GM21723 (cell line): ENCODE measurements around the gene SOX4.
A peak's percentile ranks its signal among the peaks of the same experiment; 100 is the strongest.
"Not testable (repeated sequence)": the region's sequence is repeated elsewhere in the genome, so short reads cannot be mapped to it uniquely, and the experiment has no call there.

Experiments
- ATAC-seq: cut with Tn5 transposase; IDR thresholded peaks from one replicate; pipeline ENCODE4 v1.9.1; 2021; ENCODE audit warnings: mild to moderate bottlenecking, moderate library complexity; ENCODE audit not compliant: unreplicated experiment

SOX4 gene

DNA sequence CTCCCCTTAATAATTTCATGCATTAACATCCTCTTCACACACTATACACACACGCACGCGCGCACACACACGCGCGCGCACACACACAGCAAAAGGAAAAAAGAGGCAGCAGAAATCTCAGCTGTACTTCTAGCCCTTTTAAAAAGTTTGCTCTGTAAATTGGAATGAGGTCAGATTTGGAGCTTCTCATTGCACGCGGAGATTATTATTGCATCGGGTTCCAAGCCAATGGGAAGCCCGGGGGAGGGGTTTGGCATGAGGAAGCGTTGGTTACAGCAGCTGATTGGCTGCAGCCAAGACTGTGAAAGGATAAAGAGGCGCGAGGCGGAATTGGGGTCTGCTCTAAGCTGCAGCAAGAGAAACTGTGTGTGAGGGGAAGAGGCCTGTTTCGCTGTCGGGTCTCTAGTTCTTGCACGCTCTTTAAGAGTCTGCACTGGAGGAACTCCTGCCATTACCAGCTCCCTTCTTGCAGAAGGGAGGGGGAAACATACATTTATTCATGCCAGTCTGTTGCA, at the start of gene SOX4:
Gene SOX4 (plus strand): TSS at position 340 of the 515 bp plus-strand sequence. CDS start 784 bp downstream, outside the sequence.
- ATAC-seq = peak; percentile 65

GRCh38 chr6:21552286-21552685, 41.3 kb upstream of the SOX4 start:
- ATAC-seq = not testable (repeated sequence)

- no peak for ATAC-seq
Measured at GRCh38 chr6:21554286-21554685, 39.3 kb upstream of the SOX4 start.

- ATAC-seq = no peak
Measured at GRCh38 chr6:21555197-21555596, 38.4 kb upstream of the SOX4 start.

DNA sequence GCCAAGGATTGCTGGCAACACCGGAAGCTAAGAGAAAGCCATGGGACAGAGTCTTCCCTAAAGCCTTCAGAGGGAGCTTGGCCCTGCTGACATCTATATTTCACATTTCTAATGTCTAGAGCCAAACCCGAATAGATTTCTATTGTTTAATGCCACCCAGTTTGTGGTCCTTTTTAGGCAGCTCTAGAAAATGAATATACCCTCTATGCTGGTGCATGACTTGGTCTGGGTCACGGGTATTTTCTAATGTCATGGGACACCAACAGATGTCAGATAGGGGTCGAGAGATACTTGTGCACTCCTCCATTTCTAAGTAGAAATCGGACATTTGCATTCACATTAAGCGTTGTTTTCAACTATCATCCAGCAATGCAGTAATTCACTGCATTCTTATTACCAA, 37.0 kb upstream of the SOX4 start:
- ATAC-seq = no peak

- ATAC-seq = no peak
Measured at GRCh38 chr6:21556968-21557721, 36.4 kb upstream of the SOX4 start.

GRCh38 chr6:21559238-21559637, 34.3 kb upstream of the SOX4 start:
- no peak for ATAC-seq

DNA sequence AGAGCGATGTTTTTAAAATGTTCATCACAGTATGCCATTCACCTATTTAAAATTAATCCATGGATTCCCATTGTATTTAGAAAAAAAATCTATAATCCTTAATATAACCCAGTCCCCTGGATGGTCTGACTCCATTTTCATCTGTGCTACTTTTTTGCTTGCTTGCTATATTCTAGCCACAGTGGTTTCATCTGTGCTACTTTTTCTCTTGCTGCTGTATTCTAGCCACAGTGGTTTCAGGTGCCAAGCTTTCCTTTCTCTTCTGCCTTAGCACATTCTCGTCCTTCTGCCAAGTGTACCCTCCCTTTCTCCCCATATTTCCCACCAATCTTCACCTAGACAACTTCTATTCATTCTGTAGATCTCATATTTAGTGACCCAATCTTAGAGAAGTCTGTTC, 33.3 kb upstream of the SOX4 start:
- no peak for ATAC-seq

DNA sequence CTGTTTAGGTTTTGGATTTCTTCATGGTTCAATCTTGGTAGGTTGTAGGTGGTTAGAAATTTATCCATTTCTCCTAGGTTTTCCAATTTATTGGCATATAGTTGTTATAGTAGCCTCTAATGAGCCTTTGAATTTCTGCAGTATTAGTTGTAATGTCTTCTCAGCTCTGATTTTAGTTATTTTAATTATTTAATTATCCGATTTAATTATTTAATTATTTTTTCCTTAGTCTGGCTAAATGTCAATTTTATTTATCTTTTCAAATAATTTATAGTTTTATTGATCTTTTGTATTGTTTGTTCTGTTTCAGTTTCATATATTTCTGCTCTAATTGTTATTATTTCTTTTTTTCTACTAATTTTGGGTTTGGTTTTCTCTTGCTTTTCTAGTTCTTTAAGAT, 28.1 kb upstream of the SOX4 start:
- ATAC-seq = no peak

DNA sequence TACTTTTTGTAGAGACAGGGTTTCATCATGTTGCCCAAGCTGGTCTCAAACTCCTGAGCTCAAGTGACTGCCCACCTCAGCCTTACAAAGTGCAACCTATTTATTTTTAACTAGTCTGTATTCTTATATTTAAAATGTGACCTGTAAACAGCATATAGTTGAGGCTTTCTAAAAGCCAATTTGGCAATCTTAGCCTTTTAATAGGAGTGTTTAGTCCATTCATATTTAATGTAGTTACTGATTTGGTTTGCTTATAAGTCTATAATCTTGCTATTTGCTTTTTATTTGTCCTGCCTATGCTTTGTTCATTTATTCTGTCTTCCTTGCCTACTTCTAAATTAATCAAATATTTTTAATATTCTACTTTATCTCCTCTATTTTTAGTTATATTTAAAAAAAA, 15.0 kb upstream of the SOX4 start:
- no peak for ATAC-seq

DNA sequence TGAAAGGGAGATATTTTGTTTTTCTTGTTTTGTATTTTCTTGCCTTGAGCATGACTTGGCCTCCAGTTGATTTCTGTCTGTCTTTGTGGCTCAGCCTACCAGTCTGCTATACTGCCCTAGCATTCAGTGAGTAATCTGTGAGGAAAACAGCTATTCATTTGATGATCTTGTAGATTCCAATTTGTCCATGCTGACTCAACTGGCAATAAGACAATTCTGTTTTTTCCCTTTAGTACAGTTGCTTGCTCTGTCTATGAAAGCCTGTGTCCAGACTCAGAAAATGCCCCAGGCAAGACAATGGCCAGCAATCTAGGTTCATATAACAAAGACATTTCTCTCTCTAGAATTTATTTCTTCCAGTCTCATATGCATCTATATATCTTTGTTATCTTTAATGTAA, 10.9 kb upstream of the SOX4 start:
- ATAC-seq = no peak

DNA sequence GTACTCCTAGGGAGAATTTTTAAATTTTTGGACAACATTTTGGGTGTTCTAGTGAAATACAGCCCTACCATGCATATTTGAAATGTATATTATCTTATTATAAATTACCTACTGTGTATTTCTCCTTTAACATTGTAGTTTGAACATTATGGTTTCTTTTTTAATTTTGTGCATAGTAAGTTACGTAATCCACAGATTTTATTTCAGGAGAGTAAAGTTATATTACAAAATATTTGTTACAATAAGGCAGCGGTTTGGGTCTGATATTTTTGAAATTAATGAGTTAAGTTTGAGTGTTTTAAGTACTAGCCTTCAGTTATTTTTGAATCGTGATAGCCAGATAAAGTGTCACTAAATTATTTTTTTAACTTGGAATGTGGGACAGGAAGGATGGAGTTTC, 7.3 kb upstream of the SOX4 start:
- ATAC-seq = no peak

DNA sequence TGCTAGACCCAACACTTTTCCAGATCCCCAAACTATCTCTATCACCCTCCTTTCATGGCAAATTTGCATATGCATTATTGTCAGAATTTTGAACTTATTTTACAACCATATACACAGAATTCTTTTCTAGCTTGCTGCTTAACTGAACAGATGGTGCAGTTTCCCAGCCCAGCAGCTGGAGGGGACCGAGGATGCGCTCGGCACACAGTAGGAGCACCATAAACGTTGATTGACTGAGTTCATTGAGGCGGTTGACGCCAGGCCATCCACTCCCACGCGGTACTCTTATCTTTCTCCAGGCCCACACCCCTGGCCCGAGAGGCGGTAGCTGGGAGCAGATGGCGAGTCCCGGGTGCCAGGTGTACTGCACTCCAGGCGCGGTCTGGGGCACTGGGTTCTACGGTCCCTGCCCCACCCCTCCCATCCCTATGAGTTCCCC, 6.8 kb upstream of the SOX4 start:
- ATAC-seq = peak; percentile 2

GRCh38 chr6:21587179-21587960, 6.2 kb upstream of the SOX4 start:
- ATAC-seq = peak; percentile 38

- peak; percentile 45 for ATAC-seq
Measured at GRCh38 chr6:21587961-21588480, 5.5 kb upstream of the SOX4 start.

DNA sequence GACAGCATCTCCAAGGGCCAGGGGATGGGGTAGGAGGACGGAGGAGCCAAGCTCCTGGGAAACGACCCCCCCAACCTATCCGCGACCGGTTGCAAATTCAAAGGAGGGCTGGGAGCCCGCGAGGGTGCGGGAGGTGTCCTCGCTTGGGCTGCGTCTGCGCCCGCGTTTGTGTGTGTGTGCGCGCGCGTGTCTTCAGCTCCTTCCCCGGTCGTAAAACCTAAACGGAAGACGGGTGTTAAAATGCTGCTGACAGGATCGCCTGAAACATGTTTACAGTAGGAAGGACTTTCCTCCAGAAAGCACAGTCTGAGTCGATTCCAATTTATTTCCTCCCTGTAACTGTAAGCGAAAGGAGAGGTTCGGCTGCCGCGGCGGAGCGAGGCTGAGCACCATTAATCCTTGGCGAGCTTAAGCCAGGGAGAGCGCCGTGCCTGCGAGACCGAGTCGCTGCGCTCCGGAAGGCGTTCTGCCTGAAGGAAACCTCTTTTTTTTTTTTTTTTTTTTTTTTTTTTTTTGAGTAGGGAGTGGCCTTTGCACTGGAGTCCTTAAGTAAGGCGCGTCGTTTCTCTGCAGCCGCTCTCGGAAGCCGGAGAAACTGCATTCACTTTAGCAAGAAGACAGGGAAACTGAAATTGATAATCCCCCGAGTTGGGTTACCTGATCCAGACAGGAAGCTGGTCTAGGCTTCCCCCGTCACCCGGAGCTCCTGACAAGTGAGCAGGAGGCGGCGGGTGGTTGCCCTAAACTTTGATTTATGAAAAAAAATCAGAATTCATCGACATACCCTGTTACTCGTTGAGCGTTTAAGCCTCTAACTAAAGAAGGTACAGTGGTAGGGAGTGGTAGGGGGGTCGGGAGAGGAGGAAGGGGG, 4.8 kb upstream of the SOX4 start:
- ATAC-seq = peak; percentile 31

GRCh38 chr6:21589352-21590345, 3.9 kb upstream of the SOX4 start:
- no peak for ATAC-seq

GRCh38 chr6:21590346-21590745, 3.2 kb upstream of the SOX4 start:
- ATAC-seq = no peak

DNA sequence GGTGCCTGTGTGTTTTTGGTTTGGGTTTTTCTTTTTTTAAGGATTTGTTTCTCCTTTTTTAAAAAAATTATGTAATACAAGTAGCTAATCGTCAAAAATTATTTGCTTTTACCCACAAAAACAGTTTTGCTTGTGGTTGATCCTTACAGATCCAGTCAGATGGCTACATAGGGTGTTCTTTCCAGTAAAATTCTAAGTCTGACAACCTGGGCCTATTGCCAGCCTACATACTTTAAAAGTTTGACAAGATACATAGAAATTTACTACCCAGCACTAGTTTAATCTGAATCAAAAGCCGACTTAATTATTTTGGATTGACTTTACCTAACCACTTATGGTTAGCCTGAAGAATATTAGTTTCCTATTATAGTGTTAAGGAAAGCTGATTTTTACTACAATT, 2.1 kb upstream of the SOX4 start:
- ATAC-seq = no peak

- ATAC-seq = no peak
Measured at GRCh38 chr6:21592953-21593352, 598 bp upstream of the SOX4 start.
